ENCODE data around the gene NAT16.
"Not testable (repeated sequence)": the region's sequence is repeated elsewhere in the genome, so short reads cannot be mapped to it uniquely, and the experiment has no call there.

NAT16 gene

DNA sequence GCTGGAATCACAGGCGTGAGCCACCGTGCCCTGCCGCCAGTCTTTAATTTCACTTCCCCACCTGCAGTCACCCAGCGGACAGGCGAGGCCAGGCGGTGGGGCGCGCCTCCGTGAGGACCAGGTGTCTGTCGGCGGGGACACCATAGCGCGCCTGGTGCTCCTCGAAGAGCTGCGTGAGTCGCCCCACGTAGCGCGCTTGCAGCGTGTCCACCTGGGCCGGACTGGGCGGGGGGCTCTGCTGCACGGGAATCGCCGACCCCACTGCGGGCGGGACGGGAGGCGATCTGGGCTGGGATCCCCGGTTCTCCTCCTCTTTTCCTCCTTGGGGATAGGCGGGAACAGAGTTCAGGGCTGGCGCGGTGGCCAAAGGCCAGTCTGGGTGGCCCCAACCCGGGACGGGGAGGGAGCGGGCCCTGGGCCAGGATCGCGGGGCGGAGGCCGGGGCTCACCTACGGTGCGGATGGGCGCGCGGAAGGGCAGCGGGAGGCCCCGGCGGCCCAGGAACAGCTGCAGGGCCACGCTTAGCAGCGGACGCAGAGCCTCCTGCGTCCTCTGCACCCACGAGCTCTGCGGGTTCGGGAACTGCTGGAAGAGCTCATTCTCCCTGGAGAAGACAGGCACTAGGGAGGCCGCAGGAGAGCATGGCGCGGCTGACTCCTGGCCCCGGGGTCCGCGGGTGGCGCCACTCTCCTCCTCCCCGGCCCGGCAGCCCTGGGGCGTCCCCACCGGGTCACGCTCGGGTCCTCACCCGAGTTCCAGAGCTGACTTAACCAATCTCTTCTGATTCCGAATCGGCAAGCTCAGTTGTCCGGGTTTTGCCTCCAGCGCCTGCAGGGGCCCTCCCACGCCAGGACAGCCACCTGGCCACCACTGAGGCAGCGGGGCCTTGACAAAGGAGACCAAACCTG, 21.9 kb upstream of the NAT16 start:
- DNase-seq, result no peak

DNA sequence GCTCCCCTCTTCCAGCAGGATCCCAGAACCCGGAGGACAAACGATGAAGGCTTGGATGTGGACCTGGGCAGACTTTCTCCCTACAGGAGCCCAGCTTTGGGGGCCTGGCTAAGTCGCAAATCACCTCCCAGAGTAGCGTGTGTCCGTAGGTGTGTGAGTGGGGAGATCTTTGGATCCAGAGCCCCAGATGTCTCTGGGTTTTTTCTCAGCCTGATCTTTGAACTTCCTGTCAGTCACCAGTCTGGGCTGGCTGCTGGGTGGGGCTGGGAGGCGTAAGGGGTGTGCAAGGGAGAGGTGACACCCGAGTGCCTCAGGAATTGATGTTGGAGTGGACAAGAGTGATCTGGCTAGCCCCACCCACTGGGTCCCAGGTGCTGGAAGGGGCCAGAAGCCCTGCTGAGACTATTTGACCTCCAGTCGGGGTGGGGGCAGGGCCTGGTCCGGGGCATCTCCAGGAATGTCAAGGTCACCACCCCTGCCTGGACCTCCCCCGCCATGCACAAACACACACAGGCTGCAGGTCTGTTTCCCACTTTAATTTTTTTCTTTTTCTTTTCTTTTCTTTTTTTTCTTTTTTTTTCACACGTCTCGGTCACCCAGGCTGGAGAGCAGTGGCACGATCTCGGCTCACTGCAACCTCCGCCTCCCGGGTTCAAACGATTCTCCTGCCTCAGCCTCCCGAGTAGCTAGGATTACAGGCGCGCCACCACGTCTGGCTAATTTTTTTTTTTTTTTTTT, 20.9 kb upstream of the NAT16 start, which contains the start of gene MOGAT3:
MOGAT3 (minus strand) TSS at position 175 of the 738 bp plus-strand sequence. CDS start 182 bp downstream, outside the sequence.
- no peak for DNase-seq

DNA sequence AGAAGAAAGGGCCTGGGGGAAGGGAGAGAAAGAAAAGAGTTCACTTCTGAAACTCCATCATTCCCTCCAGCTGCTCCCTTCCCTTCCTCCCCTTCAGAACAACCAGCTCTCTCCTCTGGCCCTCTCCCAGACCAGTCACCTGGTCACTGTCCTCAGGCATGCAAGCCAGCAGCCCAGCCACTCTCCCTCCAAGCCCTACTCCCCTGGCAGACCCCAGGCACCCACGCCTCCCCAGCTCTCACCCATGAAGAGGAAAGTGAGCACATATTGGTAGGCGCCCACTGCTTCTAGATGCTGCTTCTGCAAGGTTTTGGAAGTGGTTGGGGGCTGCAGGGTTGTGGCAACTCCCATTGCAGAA, 20.4 kb upstream of the NAT16 start:
- DNase-seq, result no peak

DNA sequence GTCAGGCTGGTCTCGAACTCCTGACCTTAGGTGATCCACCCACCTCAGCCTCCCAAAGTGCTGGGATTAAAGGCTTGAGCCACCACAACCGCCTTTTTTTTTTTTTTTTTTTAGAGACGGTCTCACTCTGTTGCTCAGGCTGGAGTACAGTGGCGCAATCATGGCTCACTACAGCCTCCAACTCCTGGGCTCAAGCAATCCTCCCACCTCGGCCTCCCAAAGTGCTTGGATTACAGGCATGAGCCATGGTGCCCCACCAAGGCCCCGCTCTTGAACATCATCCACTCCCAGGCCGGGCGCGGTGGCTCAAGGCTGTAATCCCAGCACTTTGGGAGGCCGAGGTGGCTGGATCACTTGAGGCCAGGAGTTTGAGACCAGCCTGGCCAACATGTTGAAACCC, 19.4 kb upstream of the NAT16 start:
- not testable (repeated sequence) for DNase-seq

DNA sequence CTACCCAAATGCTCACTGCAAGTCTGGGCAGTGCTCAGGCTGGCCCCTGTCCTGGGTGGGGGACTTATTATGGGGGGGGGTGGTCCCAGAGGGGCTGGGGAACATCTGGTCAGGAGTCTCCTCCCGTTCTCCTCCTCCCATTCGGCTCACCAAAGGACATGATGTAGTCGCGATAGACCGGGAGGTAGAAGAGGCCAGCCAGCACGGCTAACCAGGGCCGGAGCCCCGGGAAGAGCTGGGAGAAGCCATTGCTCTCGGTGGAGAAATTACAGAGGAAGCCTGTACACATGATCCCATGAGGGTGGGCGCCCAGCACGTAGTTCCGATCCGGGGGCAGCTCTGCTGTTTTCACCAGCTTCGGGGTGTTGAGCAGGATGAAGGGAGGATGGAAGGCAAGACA, 18.4 kb upstream of the NAT16 start:
- DNase-seq, result no peak

DNA sequence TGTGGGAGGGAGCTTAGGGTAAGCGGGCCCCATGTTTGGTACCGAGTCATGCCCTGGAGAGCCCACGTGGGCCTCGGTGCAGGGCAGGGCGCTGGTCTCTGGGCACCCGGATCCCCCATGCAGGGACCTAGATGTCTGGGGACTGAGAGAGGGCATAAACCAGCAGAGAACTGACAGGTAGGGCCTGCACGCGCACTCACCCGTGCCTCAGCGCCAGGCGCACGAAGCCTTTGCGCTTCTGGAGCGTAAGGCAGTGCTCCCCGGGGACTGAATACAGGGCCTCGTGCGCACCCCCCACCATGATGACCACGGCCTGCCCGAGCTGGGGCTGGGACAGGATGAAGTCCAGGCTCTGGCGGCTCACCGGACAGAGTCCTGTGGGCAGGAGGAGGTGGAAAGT, 17.9 kb upstream of the NAT16 start:
- DNase-seq, result no peak

DNA sequence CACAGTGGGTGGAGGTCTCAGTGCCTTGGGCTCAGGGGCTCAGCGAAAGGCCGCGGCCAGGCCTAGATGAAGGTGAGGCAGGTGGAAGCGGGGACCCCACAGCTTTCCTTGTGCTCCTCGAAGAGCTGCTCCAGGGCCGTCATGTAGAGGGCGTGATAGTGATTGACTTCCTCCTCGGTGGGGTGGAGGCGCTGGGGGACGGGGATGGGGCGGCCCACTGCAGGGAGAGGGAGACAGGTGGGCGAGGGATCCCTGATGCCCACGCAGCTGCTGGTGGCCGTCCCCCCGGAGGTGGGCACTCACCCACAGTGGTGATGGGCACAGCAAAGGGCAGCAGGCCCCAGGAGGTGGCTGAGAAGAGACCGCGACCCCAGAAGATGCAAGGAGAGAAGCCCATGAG, 15.8 kb upstream of the NAT16 start:
- no peak for DNase-seq

DNA sequence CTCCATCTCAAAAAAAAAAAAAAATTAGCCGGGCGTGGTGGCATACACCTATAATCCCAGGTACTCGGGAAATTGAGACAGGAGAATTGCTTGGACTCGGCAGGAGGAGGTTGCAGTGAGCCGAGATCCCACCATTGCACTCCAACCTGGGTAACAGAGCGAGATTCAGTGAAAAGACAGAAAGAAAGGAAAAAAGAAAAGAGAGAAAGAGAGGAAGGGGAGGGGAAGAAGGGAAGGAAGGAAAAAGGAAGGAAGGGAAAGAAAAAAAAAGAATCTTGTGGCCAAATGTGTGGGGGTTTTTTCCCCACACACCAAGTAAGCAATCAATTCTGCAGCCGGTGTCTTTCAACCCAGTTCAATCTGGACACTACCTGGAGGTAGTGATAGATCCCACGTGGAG, 9.0 kb upstream of the NAT16 start:
- no peak for DNase-seq

DNA sequence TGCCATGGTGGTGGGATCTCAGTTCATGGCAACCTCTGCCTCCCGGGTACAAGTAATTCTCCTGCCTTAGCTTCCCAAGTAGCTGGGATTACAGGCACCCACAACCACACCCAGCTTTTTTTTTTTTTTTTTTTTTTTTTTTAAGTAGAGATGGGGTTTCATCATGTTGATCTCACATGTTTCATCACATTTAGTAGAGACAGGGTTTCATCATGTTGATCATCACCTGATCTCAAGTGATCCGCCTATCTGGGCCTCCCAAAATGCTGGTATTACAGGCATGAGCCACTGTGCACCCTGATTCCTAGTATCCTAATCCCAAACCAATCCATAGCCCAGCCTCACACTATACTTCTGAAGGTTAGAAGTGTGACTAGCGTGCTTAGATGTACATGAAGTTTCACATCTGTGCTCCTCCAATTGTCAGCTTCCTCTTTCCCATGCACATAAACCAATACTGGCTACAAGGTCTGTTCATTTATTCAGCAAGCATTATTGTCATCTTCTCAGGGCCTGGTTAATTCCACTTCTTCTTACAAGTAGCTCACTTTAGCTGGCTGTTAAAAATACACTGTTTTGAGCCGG, 6.8 kb upstream of the NAT16 start:
- no peak for DNase-seq

DNA sequence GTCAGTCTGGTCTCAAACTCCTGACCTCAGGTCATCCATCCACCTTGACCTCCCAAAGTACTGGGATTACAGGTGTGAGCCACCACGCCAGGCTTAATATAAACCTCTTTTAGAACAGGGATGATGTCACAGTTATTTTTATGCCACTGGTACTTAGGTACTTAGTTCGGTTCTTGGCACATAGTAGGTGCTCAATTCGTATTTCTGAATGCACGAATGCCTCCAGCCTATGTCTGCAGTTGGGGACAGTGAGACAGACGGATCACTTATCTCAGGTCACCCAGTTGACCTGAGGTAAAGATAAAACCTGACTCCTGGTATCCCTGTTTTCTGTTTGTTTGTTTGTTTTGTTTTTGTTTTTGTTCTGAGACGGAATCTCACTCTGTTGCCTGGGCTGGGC, 6.1 kb upstream of the NAT16 start:
- DNase-seq, result no peak

DNA sequence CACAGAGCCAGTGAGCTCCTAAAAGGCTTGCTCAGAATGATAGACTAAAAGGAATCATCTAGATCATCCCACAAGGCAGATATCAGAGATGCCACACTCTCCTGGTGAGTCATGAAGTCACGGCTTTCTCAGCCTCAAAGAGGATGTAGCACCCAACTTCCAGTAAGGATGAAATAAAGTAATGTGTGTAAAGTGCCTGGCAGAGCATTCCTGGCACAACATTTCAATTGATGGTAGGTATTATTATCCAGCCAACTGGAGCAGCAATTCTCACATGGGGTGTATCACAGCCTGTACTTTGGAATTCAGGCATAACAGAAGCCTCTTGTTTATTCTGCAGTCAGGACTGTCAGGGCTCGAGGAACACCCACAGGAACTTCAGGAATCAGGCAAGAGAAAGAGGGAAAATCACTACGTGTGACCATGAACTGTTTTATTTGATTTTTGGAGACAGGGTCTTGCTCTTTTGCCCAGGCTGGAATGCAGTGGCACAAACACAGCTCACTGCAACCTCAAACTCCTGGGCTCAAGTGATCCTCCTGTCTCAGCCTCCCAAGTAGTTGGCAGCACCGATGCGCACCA, 5.3 kb upstream of the NAT16 start:
- no peak for DNase-seq

DNA sequence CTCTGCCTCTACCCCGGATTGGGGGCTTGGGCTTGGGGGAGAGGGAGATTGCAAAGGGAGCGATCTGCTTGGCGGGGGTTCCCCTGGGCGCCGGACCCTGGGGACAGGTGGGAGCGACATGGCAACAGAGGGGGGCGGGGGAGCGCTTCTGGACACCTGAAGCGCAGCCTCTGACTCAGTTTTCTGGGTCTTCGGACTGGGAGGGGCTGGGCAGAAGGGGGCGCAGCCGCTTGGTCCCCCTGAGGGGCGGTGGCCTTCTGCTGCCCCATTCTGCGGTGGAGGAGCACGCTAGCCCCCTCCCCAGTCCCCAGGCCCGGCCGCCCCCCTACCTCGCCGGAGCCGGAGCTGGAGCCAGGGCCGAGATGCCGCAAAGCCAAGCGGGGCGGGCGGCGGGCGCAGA, 380 bp downstream of the NAT16 start:
- DNase-seq, result no peak

DNA sequence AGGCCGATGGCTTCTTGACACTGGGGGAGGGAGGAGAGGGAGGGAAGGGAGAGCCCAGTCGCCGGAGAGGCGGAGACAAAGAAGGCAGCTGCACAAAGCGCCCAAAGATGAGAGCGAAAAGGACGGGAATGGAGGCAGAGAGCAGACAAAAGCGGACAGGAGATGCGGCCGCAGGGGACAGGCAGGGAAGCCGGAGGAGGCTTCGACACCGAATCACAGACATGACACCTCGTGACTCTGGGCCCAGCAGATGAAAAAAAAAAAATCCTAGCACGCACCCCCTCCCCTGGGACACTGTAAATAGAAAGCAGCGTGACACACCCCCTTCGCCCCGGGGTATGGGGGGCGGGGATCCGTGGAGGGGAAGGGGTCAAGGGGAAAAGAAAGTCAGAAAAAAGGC, 976 bp downstream of the NAT16 start:
- no peak for DNase-seq

DNA sequence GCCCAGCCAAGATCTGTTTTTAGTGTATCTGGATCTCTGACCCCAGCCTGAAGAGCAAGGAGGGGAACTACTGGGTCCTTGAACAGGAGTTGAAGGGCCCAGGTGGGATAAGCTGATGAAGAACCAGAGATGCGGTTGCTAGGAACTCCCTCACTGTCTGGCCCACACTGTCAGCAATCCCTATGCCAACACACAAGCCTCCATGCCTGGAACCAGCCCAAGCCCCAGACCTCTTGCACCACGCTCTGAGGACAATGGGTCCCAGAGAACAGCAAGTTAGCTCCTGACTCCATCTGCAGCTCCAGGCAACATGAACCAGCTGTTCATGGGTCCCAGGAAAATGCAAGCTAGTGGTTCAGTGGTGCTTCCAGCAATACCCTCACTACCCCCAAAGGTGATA, 2.4 kb downstream of the NAT16 start:
- DNase-seq, result no peak

DNA sequence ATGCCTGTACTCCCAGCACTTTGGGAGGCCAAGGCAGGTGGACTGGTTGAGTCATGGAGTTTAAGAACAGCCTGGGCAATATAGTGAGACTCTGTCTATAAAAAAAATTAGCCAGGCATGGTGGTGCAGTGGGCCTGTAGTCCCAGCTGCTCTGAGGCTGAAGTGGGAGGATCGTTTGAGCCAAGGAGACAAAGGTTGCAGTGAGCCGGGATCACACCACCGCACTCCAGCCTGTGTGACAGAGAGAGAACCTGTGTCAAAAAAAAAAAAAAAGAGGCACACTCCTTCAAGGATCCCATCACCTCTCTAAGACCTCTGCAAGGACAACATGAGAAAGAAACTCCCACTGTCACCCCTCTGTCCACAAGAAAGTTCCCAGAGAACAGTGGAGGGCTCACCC, 4.4 kb downstream of the NAT16 start:
- no peak for DNase-seq

DNA sequence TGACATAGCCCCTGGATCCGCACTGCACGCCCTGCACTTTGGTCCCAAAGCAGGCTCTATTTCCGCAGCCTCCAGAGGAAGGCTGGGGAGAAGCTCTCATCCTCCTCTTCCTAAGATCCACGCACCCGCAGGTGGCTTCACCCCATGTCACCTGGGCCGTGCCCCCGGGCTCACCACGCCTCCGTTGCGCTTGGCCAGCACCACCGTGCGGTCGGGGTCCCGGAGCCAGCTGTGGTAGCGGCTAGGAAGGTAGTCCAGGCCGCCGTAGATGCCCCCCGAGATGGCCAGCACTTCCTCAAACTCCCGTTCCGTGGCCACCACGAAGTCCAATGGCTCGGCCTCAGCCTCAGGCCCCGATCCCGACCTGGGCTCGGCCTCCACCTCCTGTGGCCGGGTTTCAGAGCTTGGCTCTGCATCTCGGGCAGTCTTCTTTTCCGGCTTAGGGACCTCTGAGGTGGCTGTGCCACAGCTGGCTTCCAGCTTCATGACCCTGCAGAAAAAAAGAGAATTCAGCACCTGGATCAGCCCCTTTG, 5.7 kb downstream of the NAT16 start:
- no peak for DNase-seq

DNA sequence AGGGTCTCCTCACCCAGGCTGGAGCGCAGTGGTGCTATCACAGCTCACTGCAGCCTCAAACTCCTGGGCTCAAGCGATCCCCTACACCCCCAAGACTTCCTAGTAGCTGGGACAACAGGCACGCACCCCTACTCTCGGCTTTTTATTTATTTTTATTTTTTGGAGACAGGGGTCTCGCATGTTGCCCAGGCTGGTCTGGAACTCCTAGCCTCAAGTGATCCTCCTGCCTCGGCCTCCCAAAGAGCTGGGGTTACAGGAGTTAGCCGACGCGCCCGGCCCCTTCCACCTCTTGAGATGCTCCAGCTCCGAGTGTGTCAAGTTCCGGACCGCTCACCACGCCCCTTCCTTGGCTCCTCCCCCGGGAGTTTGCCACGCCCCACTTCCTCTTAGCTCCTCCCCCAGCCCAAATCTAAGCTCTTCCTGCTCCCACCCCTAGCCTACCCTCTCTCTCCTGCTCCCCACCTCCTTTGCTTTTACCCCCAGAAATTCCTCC, 6.3 kb downstream of the NAT16 start:
- peak; percentile 84 for DNase-seq

DNA sequence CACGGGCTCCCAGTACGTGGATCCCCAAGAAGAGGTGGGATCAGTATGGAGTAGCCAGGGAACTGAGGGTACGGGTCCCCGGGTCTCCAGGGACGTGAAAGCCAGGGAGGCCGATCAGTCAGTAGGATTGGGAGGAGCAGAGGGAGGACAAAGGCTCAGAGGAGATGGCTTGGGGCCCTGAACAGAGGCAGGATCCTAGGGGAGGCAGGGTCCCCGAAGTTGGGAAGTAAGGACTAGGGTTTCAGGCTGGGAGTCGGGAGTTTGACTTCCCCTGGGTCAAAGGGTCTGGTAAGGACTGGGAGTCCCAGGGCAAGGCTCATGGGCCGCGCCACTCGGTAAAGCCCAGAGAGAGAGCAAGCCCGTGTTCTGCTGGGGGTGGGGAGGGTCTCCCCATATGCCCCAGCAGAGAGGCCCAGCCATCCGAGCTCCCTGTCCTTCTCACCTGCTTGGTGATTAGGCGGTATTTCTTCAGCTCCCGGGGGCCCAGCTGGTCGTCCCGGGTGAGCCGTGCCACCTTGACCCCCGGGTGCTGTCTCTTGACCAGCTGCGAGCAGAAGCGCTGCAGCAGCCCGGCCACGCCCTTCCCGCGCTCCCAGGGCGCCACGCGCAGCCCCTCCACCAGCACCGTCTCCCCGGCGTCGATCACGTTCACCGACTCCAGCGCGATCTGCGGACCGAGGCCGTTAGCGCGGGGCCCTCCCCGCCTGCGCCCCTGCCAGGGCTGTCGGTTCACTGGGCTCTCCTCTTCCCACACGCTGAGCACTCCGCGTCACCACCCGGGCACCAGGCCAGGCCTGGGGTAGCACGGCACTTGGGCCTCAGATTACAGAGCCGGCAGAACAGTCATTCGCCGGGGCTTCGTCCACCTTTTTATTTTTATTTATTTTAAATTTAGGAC, 7.0 kb downstream of the NAT16 start:
- no peak for DNase-seq

DNA sequence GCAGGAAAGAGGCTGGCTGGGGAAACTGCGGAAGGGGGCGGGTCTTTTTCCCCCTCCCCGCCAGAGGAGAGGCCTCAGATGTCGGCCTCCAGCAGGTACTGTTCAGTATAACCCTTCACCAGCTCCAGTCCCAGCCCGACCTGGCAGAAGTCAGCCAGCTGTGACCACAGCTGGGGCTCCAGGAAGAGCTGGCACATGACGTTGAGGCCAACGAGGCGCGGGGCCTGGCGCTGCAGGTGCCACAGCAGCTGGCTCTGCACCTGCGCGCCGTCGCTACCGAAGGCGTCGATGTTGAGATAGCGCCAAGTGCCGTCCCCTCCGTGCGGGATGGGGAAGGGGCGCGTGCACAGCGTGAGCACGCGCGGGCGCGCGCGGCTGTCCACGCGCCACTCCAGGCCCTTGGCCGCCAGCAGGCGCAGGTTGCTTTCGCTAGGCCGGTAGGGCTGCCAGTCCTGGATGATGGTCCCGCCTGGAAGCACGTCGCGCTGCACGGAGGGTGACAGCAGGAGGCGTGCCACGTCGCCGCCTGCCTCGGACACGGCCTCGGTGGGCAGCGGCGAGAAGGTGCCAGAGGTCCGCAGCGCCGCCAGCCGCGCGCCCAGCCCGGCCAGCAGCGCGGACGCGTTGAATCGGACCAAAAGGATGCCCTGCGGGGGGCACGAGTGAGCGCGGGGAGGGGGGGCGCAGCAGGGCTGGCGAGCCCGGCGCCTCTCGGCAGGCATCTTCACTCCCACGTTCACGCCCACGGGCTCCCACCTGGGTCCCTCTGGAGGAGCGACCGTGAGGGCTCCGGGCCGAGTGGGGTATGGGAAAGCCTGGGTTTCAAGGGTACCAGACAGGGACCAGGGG, 7.9 kb downstream of the NAT16 start:
- DNase-seq, result no peak

DNA sequence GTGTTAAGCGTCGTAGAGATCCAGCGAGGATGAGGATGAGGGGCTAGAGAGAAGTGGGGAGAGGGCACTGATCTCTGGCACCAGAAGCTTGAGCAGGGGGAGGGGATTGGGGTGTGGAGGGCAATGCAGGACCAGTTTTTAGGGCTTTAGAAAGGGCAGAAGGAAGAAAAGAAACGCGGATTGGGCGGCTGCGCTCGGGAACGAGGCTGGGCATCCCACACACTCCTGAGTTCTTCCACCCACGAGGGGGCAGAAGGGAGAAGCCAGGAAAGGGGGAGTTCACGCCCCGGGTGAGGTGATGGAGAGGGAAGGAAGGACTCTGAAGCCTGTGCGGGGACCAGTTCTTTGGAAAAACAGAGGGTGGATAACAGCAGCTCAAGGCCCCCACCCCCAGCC, 8.7 kb downstream of the NAT16 start:
- no peak for DNase-seq
